K562 (cell line): ENCODE data around the gene LPAR2. TPM values are rescaled to one million over a fixed set of nuclear protein-coding genes. Genes with fewer than 3 reads are reported as not detected.

ENCODE experiments used
- ATAC-seq: fragments of 200-7000 bp; cut with Tn5 transposase; 3 replicates; pipeline ENCODE4 v1.9.1; 2020; ENCODE audit warnings: moderate library complexity
- BruUV-seq: library from RNA; stranded (reverse); fragments of 400-500 nt; replicated peaks from 2 replicates; lab custom pipeline; 2021; lab: Mats Ljungman, UMichigan
- CTCF ChIA-PET: fragments of 300-600 bp; formaldehyde crosslinking; extraction: SDS; loops from one replicate; lab custom pipeline; 2021; ENCODE audit warnings: low intra/inter-chr PET ratio; lab: Yijun Ruan, JAX
- POLR2A ChIA-PET: fragments of 300-600, 350-650 bp; sonication (Branson Sonifier 250); formaldehyde crosslinking; extraction: SDS; loops from one replicate; lab custom pipeline; 2021; ENCODE audit warnings: antibody characterized with exemption, inconsistent platforms; lab: Yijun Ruan, JAX
- DNase-seq, 4 experiments: peaks; one replicate each; pipeline versions ENCODE4 v3.0.0 to v3.0.0-alpha.2; 2011 to 2018; ENCODE audit warnings: low spot score in 3 of 4, mixed read lengths in 3 of 4; ENCODE audit errors: extremely low read depth in 1 of 4
- FAIRE-seq: peaks from 2 replicates; lab custom pipeline; 2011; peaks lifted over from hg19 to GRCh38; lab: Jason Lieb, UNC
- H2AFZ ChIP-seq: 2 replicates; pipeline ENCODE4 v1.6.0; 2011; ENCODE audit warnings: low read depth, low read length, control low read depth, inconsistent platforms
- H3K27ac ChIP-seq: fragments of 200-600 bp; 3 replicates; pipeline ENCODE4 v1.8.0; 2011; ENCODE audit warnings: low read depth, mild to moderate bottlenecking, control low read depth, inconsistent platforms, low read length, moderate library complexity, mixed read lengths; ENCODE audit errors: extremely low read depth
- H3K27me3 ChIP-seq, 2 experiments: fragments of 300-600 bp in 1 of 2; 2 replicates in 1 of 2; 3 replicates in 1 of 2; pipeline versions ENCODE4 v1.6.0 to v1.8.0; 2011; ENCODE audit warnings: inconsistent platforms in 2 of 2, low read length in 2 of 2, mild to moderate bottlenecking in 1 of 2, mixed read lengths in 1 of 2, moderate library complexity in 1 of 2; ENCODE audit not compliant: control insufficient read depth in 2 of 2, insufficient read depth in 2 of 2
- H3K36me3 ChIP-seq: fragments of 300-600 bp; 3 replicates; pipeline ENCODE4 v1.8.0; 2011; ENCODE audit warnings: mild to moderate bottlenecking, low read length, inconsistent platforms; ENCODE audit not compliant: control insufficient read depth, insufficient read depth
- H3K4me1 ChIP-seq, 2 experiments: fragments of 200-600 bp in 1 of 2; replicated peaks in 1 of 2; 2 replicates in 1 of 2; 3 replicates in 1 of 2; pipeline versions ENCODE4 v1.5.1 to v1.8.0; 2011; ENCODE audit warnings: inconsistent platforms in 2 of 2, low read length in 2 of 2, mild to moderate bottlenecking in 1 of 2, mixed read lengths in 1 of 2, moderate library complexity in 1 of 2; ENCODE audit not compliant: control insufficient read depth in 2 of 2, insufficient read depth in 2 of 2
- H3K4me2 ChIP-seq: 2 replicates; pipeline ENCODE4 v1.6.1; 2011; ENCODE audit warnings: low read length, control low read depth, inconsistent platforms, mixed read lengths; ENCODE audit not compliant: insufficient read depth
- H3K4me3 ChIP-seq: fragments of 200-600 bp; sonication (generic), shearing (Covaris generic); 2 replicates; pipeline ENCODE4 v1.5.1; 2016; ENCODE audit warnings: control low read depth, inconsistent platforms
- H3K79me2 ChIP-seq: fragments of 200-600 bp; 3 replicates; pipeline ENCODE4 v1.8.0; 2011; ENCODE audit warnings: low read length, inconsistent platforms; ENCODE audit not compliant: control insufficient read depth, insufficient read depth
- H3K9ac ChIP-seq, 2 experiments: 2 replicates each; pipeline versions ENCODE4 v1.6.0 to v1.6.1; 2011; ENCODE audit warnings: low read depth in 2 of 2, low read length in 2 of 2, control low read depth in 1 of 2, inconsistent platforms in 1 of 2, mild to moderate bottlenecking in 1 of 2, mixed read lengths in 1 of 2; ENCODE audit not compliant: insufficient read depth in 1 of 2
- H3K9me1 ChIP-seq: one replicate; pipeline ENCODE4 v1.6.0; 2011; ENCODE audit warnings: inconsistent platforms, mild to moderate bottlenecking, low read length, moderate library complexity; ENCODE audit not compliant: control insufficient read depth, insufficient read depth
- H3K9me3 ChIP-seq: replicated peaks from 2 replicates; pipeline ENCODE4 v1.5.1; 2011; ENCODE audit warnings: low read depth, low read length, inconsistent platforms; ENCODE audit not compliant: control insufficient read depth, insufficient read depth
- H4K20me1 ChIP-seq: replicated peaks from 2 replicates; pipeline ENCODE4 v1.6.1; 2011; ENCODE audit warnings: low read length, inconsistent platforms, mixed read lengths; ENCODE audit not compliant: control insufficient read depth, insufficient read depth
- BRD4 ChIP-seq: fragments of 200-600 bp; sonication (generic); IDR thresholded peaks from 2 replicates; pipeline ENCODE4 v1.6.1; 2017; ENCODE audit warnings: inconsistent platforms
- CHD4 ChIP-seq: fragments of 200-600 bp; sonication (generic); IDR thresholded peaks from 3 replicates; pipeline ENCODE4 v1.6.1; 2012; ENCODE audit warnings: low read depth, mild to moderate bottlenecking, mixed read lengths, low read length, inconsistent platforms; ENCODE audit not compliant: insufficient read depth, insufficient replicate concordance, poor library complexity, severe bottlenecking
- CTBP1 ChIP-seq: fragments of 450-650 bp; IDR thresholded peaks from 2 replicates; pipeline ENCODE4 v1.6.1; 2016; ENCODE audit warnings: borderline replicate concordance
- ELF1 ChIP-seq: fragments of 200-800 bp; sonication (Bioruptor generic); IDR thresholded peaks from 2 replicates; pipeline ENCODE4 v1.6.1; 2016; ENCODE audit warnings: missing genetic modification characterization, missing compliant biosample characterization
- GTF2A2 ChIP-seq: IDR thresholded peaks from 2 replicates; pipeline ENCODE4 v1.6.1; 2016; ENCODE audit warnings: mild to moderate bottlenecking, missing genetic modification characterization, missing compliant biosample characterization
- JUND ChIP-seq, 2 experiments: IDR thresholded peaks; 2 replicates in 1 of 2; 3 replicates in 1 of 2; pipeline ENCODE4 v1.6.1; 2011; ENCODE audit warnings: borderline replicate concordance in 2 of 2, low read depth in 2 of 2, low read length in 2 of 2, improper control_type of control experiment in 1 of 2, missing biosample characterization in 1 of 2, missing genetic modification characterization in 1 of 2, missing genetic modification reagents in 1 of 2
- MXD1 ChIP-seq: fragments of 250-450 bp; sonication (Bioruptor Pico); IDR thresholded peaks from 2 replicates; pipeline ENCODE4 v1.8.0; 2021; ENCODE audit warnings: borderline replicate concordance, mild to moderate bottlenecking, moderate library complexity; ENCODE audit not compliant: poor library complexity, severe bottlenecking
- NONO ChIP-seq, 2 experiments: fragments of 200-400 bp in 1 of 2; fragments of 450-650 bp in 1 of 2; formaldehyde crosslinking in 1 of 2; IDR thresholded peaks; 2 replicates each; pipeline ENCODE4 v1.6.1; 2017; ENCODE audit warnings: low read depth in 2 of 2, mild to moderate bottlenecking in 2 of 2, moderate library complexity in 2 of 2, low read length in 1 of 2
- NRF1 ChIP-seq, 2 experiments: fragments of 450-650 bp; IDR thresholded peaks in 1 of 2; conservative IDR thresholded peaks in 1 of 2; 2 replicates each; pipeline ENCODE4 v1.6.1; 2014; ENCODE audit warnings: mild to moderate bottlenecking in 2 of 2
- NUFIP1 ChIP-seq: fragments of 450-650 bp; IDR thresholded peaks from 2 replicates; pipeline ENCODE4 v1.6.1; 2018; ENCODE audit not compliant: partially characterized antibody
- PHF20 ChIP-seq: fragments of 450-650 bp; IDR thresholded peaks from 2 replicates; pipeline ENCODE4 v1.6.1; 2018; ENCODE audit not compliant: partially characterized antibody
- TAL1 ChIP-seq: fragments of 450-650 bp; IDR thresholded peaks from 2 replicates; pipeline ENCODE4 v1.6.1; 2016; ENCODE audit warnings: mild to moderate bottlenecking
- TCF7 ChIP-seq: sonication (generic); IDR thresholded peaks from 2 replicates; pipeline ENCODE4 v1.6.1; 2016; ENCODE audit warnings: antibody characterized with exemption, borderline replicate concordance
- XRCC5 ChIP-seq: fragments of 200-400 bp; formaldehyde crosslinking; IDR thresholded peaks from 2 replicates; pipeline ENCODE4 v1.6.1; 2017; ENCODE audit warnings: low read depth, mild to moderate bottlenecking, low read length
- ZC3H8 ChIP-seq: fragments of 450-650 bp; IDR thresholded peaks from 2 replicates; pipeline ENCODE4 v1.6.1; 2017
- ZKSCAN3 ChIP-seq: fragments of 250-450 bp; sonication (Bioruptor Pico); IDR thresholded peaks from 2 replicates; pipeline ENCODE4 v1.4.0; 2020
- ZNF347 ChIP-seq: fragments of 450-650 bp; formaldehyde crosslinking; IDR thresholded peaks from 2 replicates; pipeline ENCODE4 v1.4.0; 2020; ENCODE audit warnings: low read depth, mild to moderate bottlenecking, moderate library complexity
- WGBS: fragments of 100-300 bp; shearing (Covaris generic); methylation state at CpG from one replicate; pipeline ENCODE4 v1.1.6; 2016; ENCODE audit warnings: low coverage, mixed read lengths; ENCODE audit not compliant: insufficient coverage; ENCODE audit errors: missing lambda C conversion rate; 5-methylcytosine and 5-hydroxymethylcytosine counted together
- in situ Hi-C: fragments of 300-500 bp; cut with MboI; formaldehyde crosslinking; loops from 4 replicates; pipeline ENCODE4 v1.15.0; 2018; ENCODE audit warnings: inconsistent platforms, mixed read lengths
- intact Hi-C: fragments of 100-400 bp; cut with micrococcal nuclease; formaldehyde crosslinking; loops from 2 replicates; pipeline ENCODE4 v1.14.2; 2022
- polyA plus RNA-seq, 8 experiments: library from polyadenylated mRNA; depleted of rRNA in 4 of 8; stranded (reverse) in 5 of 8; unstranded in 3 of 8; fragments of >200 nt; fragmentation: Nextera tagmentation in 2 of 8; fragmentation: Illumina TruSeq in 1 of 8; extraction: Ambion mirVana in 2 of 8; extraction: Trizol in 1 of 8; gene quantifications; 2 replicates each; pipeline versions ENCODE4 v1.2.1 to v1.2.3, GENCODE V29; 2011 to 2014; ENCODE audit warnings: inconsistent platforms in 1 of 8, missing spikeins in 1 of 8
- total RNA-seq, 7 experiments: library from RNA; depleted of rRNA in 6 of 7; stranded (reverse); fragments of >200 nt in 6 of 7; fragmentation: Illumina TruSeq in 2 of 7; extraction: Trizol in 2 of 7; gene quantifications; 2 replicates each; pipeline versions ENCODE4 v1.2.1 to v1.2.3, GENCODE V29; 2011 to 2021; ENCODE audit warnings: low replicate concordance in 1 of 7
- TF ChIP-seq, protein P1 (sequence below): fragments of 450-650 bp; IDR thresholded peaks from 2 replicates; pipeline ENCODE4 v1.6.1; 2016; ENCODE audit warnings: mild to moderate bottlenecking

Gene LPAR2
- total and polyA plus RNA-seq, 9 of the 15 experiments (the other 6 are each of a cell fraction or from before 2014, with no cell fraction given), result 0.63 to 13.8 (median 4.4) TPM

DNA sequence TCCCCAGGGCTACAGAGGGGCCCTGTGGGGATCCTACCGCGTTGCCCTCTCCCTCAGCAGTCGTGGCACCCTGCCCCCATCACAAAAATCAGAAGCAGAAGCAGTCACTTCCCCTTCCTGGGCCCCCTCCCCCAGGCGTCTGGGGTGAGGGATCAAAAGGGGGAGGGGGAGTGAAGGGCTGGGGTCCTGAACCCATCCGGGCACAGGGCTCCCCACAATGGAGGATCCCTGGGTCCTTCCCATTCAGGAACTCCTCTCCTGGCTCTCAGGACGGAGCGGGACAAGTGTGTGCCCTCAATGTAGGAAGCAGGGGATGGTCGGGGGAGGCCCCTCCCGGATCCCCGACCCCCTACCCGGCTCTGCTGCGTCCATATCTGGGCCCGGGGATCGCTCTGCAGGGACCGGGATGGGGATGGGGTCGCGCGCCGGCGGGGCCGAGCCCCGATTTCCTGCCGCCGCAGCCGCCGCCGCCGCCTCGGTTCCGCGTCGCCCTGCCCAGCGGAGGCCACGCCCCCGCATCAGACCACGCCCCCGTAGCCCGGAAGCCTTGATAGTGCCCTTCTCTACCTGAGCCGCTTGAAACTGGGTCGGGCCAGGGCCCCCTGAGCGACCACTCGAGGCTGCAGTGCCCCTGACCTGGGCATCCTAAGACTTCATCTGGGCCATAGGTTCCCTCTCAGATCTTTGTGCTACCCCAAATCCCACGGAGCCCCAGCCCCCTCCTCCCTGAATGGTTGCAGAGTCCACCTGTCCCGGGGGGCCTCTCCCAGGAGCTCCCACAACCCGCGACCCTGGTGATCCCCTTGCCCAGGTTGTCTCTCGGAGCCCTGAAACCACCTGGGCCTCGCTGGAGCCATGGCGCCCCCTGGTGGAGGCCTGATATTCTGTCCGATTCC lies 15.4 kb upstream of the LPAR2 start, which contains the start of gene GMIP:
Gene GMIP, minus strand, starts transcription at position 500 of the 896 bp plus-strand sequence. Its CDS starts 128 bp downstream, at position 372.
- DNase-seq, result peak; percentile 84 to 94 (median 92)
- Histone ChIP-seq H3K9ac (peak within 1 kb of the TSS; percentile 68 to 93), H3K36me3 (peaks cover 41% of the 10 kb centered on the region; the same call in 2 of the 3 replicates), H3K4me2 (peak within 1 kb of the TSS; percentile 85), H3K27ac (peak within 1 kb of the TSS; percentile 75), H3K4me3 (peak within 1 kb of the TSS; percentile 84), H2AFZ (peak within 1 kb of the TSS; percentile 83), H3K27me3 (no peaks in the 10 kb centered on the region), H4K20me1 (no peaks in the 10 kb centered on the region), H3K9me3 (no peaks in the 10 kb centered on the region), H3K9me1 (no peaks in the 10 kb centered on the region), H3K79me2 (peaks cover 3% of the 10 kb centered on the region; the same call in 1 of the 3 replicates), H3K4me1 (peaks cover 3 to 18% of the 10 kb centered on the region in 2 experiments; a peak in 3 of 5 replicates)
- ChIA-PET POLR2A (interaction anchor here (0.5 to 0.7 kb wide), 2 partner anchors 18 to 470 kb away, joined by 3 to 5 read pairs; no protein-coding TSS in a partner anchor), CTCF (interaction anchor here (0.7 to 1.8 kb wide), 5 partner anchors 80 to 749 kb away, joined by 3 to 30 read pairs (median 3); partner anchors contain the start of gene NDUFA13)
- no TSS peak for BruUV-seq
- in situ Hi-C loops (loop anchor here (25.0 kb wide), 1 partner anchor 106 kb away; the partner anchor contains the start of genes CILP2 and YJEFN3), intact Hi-C loops (loop anchor here (2.0 to 5.0 kb wide), 2 partner anchors 91 to 111 kb away; no protein-coding TSS in a partner anchor)
- 0% methylated on average over 23 of the region's 50 CpGs for WGBS
- ATAC-seq, result peak; percentile 94
- peak; percentile 69 for FAIRE-seq
- TF ChIP-seq TCF7 (no peak), JUND (IDR thresholded peaks at IDR 0.05; ENCODE audit: borderline replicate concordance, low read depth, low read length) (no peak), JUND (tag; IDR thresholded peaks at IDR 0.05; ENCODE audit: borderline replicate concordance, low read depth, low read length) (no peak), NUFIP1 (no peak), CTBP1 (peak; percentile 53; the same call in 1 of the 2 replicates), BRD4 (peak; percentile 59; the same call in 1 of the 2 replicates), NONO (IDR thresholded peaks at IDR 0.05; ENCODE audit: low read depth in 2 of 2, low read length in 1 of 2) (no peak), TAL1 (no peak), ZKSCAN3 (CRISPR knock-in tag) (no peak), PHF20 (peak; percentile 18), CHD4 (peak; percentile 39), ZC3H8 (no peak), ZNF347 (no peak), GTF2A2 (tag) (no peak), XRCC5 (peak; percentile 69; the same call in 1 of the 2 replicates), ELF1 (tag) (peak; percentile 84), NRF1 (conservative IDR thresholded peaks at IDR 0.05 in 1 of 2, IDR thresholded peaks at IDR 0.05 in 1 of 2) (peak; percentile 33 to 36; a peak in 2 of 4 replicates), MXD1 (no peak)
- TF ChIP-seq, protein P1, sequence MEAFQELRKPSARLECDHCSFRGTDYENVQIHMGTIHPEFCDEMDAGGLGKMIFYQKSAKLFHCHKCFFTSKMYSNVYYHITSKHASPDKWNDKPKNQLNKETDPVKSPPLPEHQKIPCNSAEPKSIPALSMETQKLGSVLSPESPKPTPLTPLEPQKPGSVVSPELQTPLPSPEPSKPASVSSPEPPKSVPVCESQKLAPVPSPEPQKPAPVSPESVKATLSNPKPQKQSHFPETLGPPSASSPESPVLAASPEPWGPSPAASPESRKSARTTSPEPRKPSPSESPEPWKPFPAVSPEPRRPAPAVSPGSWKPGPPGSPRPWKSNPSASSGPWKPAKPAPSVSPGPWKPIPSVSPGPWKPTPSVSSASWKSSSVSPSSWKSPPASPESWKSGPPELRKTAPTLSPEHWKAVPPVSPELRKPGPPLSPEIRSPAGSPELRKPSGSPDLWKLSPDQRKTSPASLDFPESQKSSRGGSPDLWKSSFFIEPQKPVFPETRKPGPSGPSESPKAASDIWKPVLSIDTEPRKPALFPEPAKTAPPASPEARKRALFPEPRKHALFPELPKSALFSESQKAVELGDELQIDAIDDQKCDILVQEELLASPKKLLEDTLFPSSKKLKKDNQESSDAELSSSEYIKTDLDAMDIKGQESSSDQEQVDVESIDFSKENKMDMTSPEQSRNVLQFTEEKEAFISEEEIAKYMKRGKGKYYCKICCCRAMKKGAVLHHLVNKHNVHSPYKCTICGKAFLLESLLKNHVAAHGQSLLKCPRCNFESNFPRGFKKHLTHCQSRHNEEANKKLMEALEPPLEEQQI, result no peak
